ENCODE measurements around the gene TMEM53. TPM values are rescaled to one million over a fixed set of nuclear protein-coding genes. Genes with fewer than 3 reads are reported as not detected.

TMEM53 gene
- total RNA-seq, 1 experiment from 2014 or later = 9.3 TPM

DNA sequence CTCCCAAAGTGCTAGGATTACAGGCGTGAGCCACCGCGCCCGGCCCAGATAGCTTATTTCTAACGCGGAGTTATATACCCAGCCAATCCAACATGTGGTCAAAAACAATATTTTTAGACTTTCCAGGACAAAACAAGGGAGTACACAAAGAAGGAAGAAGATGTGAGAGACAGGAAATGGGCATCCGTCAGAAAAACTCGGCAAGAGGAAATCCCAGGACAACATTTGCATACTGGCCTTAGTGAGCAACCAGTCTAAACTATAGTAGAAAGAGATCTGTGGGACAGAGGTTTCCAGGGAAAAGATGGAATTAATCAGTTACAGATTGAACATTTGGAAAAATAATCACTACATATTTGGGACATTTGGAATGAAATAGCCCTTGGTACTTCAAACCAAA lies 11.6 kb upstream of the TMEM53 start:
- Histone ChIP-seq H4K20me1 (ENCODE audit: low read length) (no peaks in the 10 kb centered on the region), H3K4me3 (ENCODE audit: low read length) (no peak overlapping the region), H3K27me3 (ENCODE audit: low read length) (no peaks in the 10 kb centered on the region), H3K27ac (ENCODE audit: low read length) (no peak overlapping the region), H3K9me3 (ENCODE audit: low read length) (no peaks in the 10 kb centered on the region), H3K4me1 (ENCODE audit: insufficient read depth, low read length) (peaks cover 9% of the 10 kb centered on the region; the same call in 1 of the 2 replicates), H3K9ac (ENCODE audit: low read length) (no peak overlapping the region), H3K36me3 (ENCODE audit: low read depth, low read length) (no peaks in the 10 kb centered on the region), H3F3A (ENCODE audit: low read length, unreplicated experiment) (no peaks in the 10 kb centered on the region), H3K79me2 (ENCODE audit: low read length) (no peaks in the 10 kb centered on the region), H3K4me2 (ENCODE audit: low read length) (no peak overlapping the region), H2AFZ (ENCODE audit: low read length) (no peak overlapping the region), H3K9me2 (replicated peaks; ENCODE audit: low read length) (no peaks in the 10 kb centered on the region)
- intact Hi-C loops (cut with micrococcal nuclease) = no loop called here
- ATAC-seq (no peak), DNase-seq (no peak)
- CTCF ChIA-PET = interaction anchor here (0.9 kb wide), 1 partner anchor 12 kb away, joined by 3 read pairs; the partner anchor contains the start of gene TMEM53
- POLR2A ChIA-PET (ENCODE audit: unreplicated experiment) = no interaction called here
- BruUV-seq (replicated peaks) = no TSS peak
- TF ChIP-seq, protein P1, sequence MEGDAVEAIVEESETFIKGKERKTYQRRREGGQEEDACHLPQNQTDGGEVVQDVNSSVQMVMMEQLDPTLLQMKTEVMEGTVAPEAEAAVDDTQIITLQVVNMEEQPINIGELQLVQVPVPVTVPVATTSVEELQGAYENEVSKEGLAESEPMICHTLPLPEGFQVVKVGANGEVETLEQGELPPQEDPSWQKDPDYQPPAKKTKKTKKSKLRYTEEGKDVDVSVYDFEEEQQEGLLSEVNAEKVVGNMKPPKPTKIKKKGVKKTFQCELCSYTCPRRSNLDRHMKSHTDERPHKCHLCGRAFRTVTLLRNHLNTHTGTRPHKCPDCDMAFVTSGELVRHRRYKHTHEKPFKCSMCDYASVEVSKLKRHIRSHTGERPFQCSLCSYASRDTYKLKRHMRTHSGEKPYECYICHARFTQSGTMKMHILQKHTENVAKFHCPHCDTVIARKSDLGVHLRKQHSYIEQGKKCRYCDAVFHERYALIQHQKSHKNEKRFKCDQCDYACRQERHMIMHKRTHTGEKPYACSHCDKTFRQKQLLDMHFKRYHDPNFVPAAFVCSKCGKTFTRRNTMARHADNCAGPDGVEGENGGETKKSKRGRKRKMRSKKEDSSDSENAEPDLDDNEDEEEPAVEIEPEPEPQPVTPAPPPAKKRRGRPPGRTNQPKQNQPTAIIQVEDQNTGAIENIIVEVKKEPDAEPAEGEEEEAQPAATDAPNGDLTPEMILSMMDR (conservative IDR thresholded peaks at IDR 0.05; ENCODE audit: low read depth, low read length) = no peak
- TF ChIP-seq EZH2phosphoT487 (IDR thresholded peaks at IDR 0.05; ENCODE audit: borderline replicate concordance, low read length) (no peak), EZH2 (IDR thresholded peaks at IDR 0.05; ENCODE audit: low read length, unreplicated experiment) (no peak)

DNA sequence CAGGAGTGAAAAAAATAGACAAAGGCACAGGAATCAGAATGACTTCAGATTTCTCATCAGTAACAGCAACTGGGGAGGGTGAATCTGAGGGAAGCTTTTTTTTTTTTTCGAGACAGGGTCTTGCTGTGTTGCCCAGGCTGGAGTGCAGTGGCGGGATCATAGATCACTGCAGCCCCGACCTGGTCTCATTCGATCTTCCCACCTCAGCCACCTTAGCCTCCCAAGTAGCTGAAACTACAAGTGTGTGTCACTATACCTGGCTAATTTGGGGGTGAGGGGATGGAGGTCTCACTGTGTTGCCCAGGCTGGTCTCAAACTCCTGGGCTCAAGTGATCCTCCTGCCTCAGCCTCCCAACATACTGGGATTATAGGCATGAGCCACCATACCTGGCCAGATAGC lies 10.9 kb upstream of the TMEM53 start:
- no peak overlapping the region for H3K27ac ChIP-seq (ENCODE audit: low read length)
- H3K9me3 ChIP-seq (ENCODE audit: low read length) = no peaks in the 10 kb centered on the region
- H3K79me2 ChIP-seq (ENCODE audit: low read length) = no peaks in the 10 kb centered on the region
- H3K4me3 ChIP-seq (ENCODE audit: low read length) = no peak overlapping the region
- H4K20me1 ChIP-seq (ENCODE audit: low read length) = no peaks in the 10 kb centered on the region
- BruUV-seq (replicated peaks) = no TSS peak
- ChIA-PET CTCF (interaction anchor here (0.9 kb wide), 1 partner anchor 11 kb away, joined by 3 read pairs; the partner anchor contains the start of gene TMEM53), POLR2A (ENCODE audit: unreplicated experiment) (no interaction called here)
- no peak overlapping the region for H3K9ac ChIP-seq (ENCODE audit: low read length)
- DNase-seq (no peak), ATAC-seq (no peak)
- no peak overlapping the region for H2AFZ ChIP-seq (ENCODE audit: low read length)
- no peaks in the 10 kb centered on the region for H3K9me2 ChIP-seq (replicated peaks; ENCODE audit: low read length)
- H3K4me2 ChIP-seq (ENCODE audit: low read length) = no peak overlapping the region
- intact Hi-C loops (cut with micrococcal nuclease) = no loop called here
- H3K4me1 ChIP-seq (ENCODE audit: insufficient read depth, low read length) = peaks cover 6% of the 10 kb centered on the region; the same call in 1 of the 2 replicates
- H3F3A ChIP-seq (ENCODE audit: low read length, unreplicated experiment) = no peaks in the 10 kb centered on the region
- TF ChIP-seq, protein P1 (conservative IDR thresholded peaks at IDR 0.05; ENCODE audit: low read depth, low read length) = no peak
- TF ChIP-seq EZH2phosphoT487 (IDR thresholded peaks at IDR 0.05; ENCODE audit: borderline replicate concordance, low read length) = no peak
- no peak for TF ChIP-seq EZH2 (IDR thresholded peaks at IDR 0.05; ENCODE audit: low read length, unreplicated experiment)
- H3K36me3 ChIP-seq (ENCODE audit: low read depth, low read length) = no peaks in the 10 kb centered on the region
- H3K27me3 ChIP-seq (ENCODE audit: low read length) = no peaks in the 10 kb centered on the region

DNA sequence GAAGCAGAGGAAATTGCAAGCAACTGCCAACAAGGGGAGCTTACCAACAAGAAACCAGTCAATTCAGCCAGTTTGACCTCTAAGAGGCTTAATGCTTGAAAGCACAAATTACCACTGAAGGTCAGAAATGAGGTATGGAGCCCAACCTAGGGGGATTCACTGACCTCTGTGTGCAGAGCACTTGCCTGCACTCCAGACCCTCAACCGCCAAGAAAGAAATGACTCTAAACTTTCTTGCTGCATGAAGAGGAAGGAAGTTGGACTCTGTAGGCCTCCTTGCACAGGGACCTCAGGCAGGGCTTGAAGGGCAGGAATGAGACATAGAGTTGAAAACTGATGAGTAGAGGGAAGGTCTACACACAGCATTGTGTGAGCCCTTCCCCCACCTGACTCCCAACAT lies 10.2 kb upstream of the TMEM53 start:
- H3K36me3 ChIP-seq (ENCODE audit: low read depth, low read length) = no peaks in the 10 kb centered on the region
- H3K27ac ChIP-seq (ENCODE audit: low read length) = no peak overlapping the region
- DNase-seq = no peak
- no peak overlapping the region for H3K4me2 ChIP-seq (ENCODE audit: low read length)
- CTCF ChIA-PET = no interaction called here
- no peak overlapping the region for H3K9ac ChIP-seq (ENCODE audit: low read length)
- no peaks in the 10 kb centered on the region for H3K27me3 ChIP-seq (ENCODE audit: low read length)
- intact Hi-C loops (cut with micrococcal nuclease) = no loop called here
- H3K4me1 ChIP-seq (ENCODE audit: insufficient read depth, low read length) = peaks cover 6% of the 10 kb centered on the region; the same call in 1 of the 2 replicates
- POLR2A ChIA-PET (ENCODE audit: unreplicated experiment) = no interaction called here
- no peaks in the 10 kb centered on the region for H3K9me3 ChIP-seq (ENCODE audit: low read length)
- H4K20me1 ChIP-seq (ENCODE audit: low read length) = no peaks in the 10 kb centered on the region
- H2AFZ ChIP-seq (ENCODE audit: low read length) = no peak overlapping the region
- no peaks in the 10 kb centered on the region for H3K79me2 ChIP-seq (ENCODE audit: low read length)
- H3K4me3 ChIP-seq (ENCODE audit: low read length) = no peak overlapping the region
- no peaks in the 10 kb centered on the region for H3F3A ChIP-seq (ENCODE audit: low read length, unreplicated experiment)
- no peak for TF ChIP-seq EZH2 (IDR thresholded peaks at IDR 0.05; ENCODE audit: low read length, unreplicated experiment)
- no peak for TF ChIP-seq EZH2phosphoT487 (IDR thresholded peaks at IDR 0.05; ENCODE audit: borderline replicate concordance, low read length)
- TF ChIP-seq, protein P1 (conservative IDR thresholded peaks at IDR 0.05; ENCODE audit: low read depth, low read length) = no peak
- no peak for ATAC-seq
- no peaks in the 10 kb centered on the region for H3K9me2 ChIP-seq (replicated peaks; ENCODE audit: low read length)
- BruUV-seq (replicated peaks) = no TSS peak
